ENCODE measurements around the gene E4F1. TPM values are rescaled to one million over a fixed set of nuclear protein-coding genes. Genes with fewer than 3 reads are reported as not detected.

The E4F1 gene
- total and polyA plus RNA-seq, 2 of the 13 experiments (the other 11 are each of a cell fraction or from before 2014, with no cell fraction given), result 13.8 to 19.5 TPM

DNA sequence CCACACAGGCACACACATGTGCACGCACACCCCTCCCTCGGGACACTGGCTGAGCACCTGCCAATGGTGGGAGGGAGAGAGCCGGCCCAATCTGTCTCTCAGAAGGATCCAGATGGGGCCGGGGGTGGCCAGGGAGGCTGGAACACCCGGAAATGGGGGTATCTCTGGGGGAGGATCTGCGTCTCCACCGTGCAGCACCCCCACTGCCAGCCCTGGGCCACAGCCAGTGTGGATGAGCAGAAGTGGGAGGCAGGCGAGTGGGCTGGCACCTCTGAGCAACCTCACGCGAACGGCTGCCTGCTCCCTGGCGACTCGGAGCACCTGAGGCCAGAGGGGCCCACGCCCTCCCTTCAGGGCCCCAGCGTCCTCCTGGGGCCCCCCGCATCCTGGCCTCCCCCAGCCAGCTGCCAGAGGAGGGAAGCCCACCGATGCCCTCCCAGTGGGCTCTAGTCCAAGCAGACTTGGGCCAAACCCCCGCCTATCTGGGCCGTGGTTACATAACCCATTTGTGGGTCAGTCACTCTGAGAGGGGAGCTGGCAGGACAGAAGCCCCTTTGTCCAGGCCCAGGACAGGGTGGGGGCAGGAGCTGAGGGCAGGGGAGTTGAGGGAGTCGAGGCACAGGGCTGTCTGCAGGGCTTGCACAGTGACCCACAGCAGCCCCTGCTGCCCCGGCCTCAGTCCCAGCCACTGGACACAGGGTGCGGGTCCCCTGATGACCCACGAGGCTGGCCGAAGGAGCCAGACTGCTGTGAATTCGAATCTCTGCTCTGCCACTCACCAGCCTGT is 32.5 kb upstream of the E4F1 start (continued):
- TF ChIP-seq, protein P1, sequence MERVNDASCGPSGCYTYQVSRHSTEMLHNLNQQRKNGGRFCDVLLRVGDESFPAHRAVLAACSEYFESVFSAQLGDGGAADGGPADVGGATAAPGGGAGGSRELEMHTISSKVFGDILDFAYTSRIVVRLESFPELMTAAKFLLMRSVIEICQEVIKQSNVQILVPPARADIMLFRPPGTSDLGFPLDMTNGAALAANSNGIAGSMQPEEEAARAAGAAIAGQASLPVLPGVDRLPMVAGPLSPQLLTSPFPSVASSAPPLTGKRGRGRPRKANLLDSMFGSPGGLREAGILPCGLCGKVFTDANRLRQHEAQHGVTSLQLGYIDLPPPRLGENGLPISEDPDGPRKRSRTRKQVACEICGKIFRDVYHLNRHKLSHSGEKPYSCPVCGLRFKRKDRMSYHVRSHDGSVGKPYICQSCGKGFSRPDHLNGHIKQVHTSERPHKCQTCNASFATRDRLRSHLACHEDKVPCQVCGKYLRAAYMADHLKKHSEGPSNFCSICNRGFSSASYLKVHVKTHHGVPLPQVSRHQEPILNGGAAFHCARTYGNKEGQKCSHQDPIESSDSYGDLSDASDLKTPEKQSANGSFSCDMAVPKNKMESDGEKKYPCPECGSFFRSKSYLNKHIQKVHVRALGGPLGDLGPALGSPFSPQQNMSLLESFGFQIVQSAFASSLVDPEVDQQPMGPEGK (CRISPR knock-in tag; IDR thresholded peaks at IDR 0.05), result peak; percentile 42; the same call in 1 of the 2 replicates
- TF ChIP-seq, protein P2, sequence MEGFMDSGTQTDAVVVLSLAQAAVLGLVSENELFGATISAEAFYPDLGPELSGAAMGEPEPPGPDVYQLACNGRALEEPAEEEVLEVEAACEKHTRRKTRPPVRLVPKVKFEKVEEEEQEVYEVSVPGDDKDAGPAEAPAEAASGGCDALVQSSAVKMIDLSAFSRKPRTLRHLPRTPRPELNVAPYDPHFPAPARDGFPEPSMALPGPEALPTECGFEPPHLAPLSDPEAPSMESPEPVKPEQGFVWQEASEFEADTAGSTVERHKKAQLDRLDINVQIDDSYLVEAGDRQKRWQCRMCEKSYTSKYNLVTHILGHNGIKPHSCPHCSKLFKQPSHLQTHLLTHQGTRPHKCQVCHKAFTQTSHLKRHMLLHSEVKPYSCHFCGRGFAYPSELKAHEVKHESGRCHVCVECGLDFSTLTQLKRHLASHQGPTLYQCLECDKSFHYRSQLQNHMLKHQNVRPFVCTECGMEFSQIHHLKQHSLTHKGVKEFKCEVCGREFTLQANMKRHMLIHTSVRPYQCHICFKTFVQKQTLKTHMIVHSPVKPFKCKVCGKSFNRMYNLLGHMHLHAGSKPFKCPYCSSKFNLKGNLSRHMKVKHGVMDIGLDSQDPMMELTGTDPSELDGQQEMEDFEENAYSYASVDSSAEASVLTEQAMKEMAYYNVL (CRISPR knock-in tag; IDR thresholded peaks at IDR 0.05; ENCODE audit: borderline replicate concordance), result 0 out of 2 replicates have a peak, but pooled peaks have one; percentile 19
- TF ChIP-seq ZNF547 (CRISPR knock-in tag; IDR thresholded peaks at IDR 0.05), result 0 out of 2 replicates have a peak, but pooled peaks have one; percentile 5
- peak; percentile 35 for TF ChIP-seq MED8 (CRISPR knock-in tag; IDR thresholded peaks at IDR 0.05; ENCODE audit: insufficient replicate concordance)
- TF ChIP-seq ZNF136 (CRISPR knock-in tag; IDR thresholded peaks at IDR 0.05; ENCODE audit: low read depth), result no peak
- TF ChIP-seq, protein P3, sequence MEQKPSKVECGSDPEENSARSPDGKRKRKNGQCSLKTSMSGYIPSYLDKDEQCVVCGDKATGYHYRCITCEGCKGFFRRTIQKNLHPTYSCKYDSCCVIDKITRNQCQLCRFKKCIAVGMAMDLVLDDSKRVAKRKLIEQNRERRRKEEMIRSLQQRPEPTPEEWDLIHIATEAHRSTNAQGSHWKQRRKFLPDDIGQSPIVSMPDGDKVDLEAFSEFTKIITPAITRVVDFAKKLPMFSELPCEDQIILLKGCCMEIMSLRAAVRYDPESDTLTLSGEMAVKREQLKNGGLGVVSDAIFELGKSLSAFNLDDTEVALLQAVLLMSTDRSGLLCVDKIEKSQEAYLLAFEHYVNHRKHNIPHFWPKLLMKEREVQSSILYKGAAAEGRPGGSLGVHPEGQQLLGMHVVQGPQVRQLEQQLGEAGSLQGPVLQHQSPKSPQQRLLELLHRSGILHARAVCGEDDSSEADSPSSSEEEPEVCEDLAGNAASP (CRISPR knock-in tag; IDR thresholded peaks at IDR 0.05; ENCODE audit: borderline replicate concordance), result no peak
- TF ChIP-seq ETV5 (CRISPR knock-in tag; IDR thresholded peaks at IDR 0.05; ENCODE audit: borderline replicate concordance), result no peak
- TF ChIP-seq ZNF205 (CRISPR knock-in tag; IDR thresholded peaks at IDR 0.05), result no peak
- TF ChIP-seq RFX3 (CRISPR knock-in tag; IDR thresholded peaks at IDR 0.05), result no peak
- TF ChIP-seq TAF15 (IDR thresholded peaks at IDR 0.05; ENCODE audit: low read depth, low read length, poor library complexity, severe bottlenecking), result no peak
- no peak for TF ChIP-seq LCORL (IDR thresholded peaks at IDR 0.05)
- TF ChIP-seq LCORL (CRISPR knock-in tag; IDR thresholded peaks at IDR 0.05), result 0 out of 2 replicates have a peak, but pooled peaks have one; percentile 22
- TF ChIP-seq SRF (IDR thresholded peaks at IDR 0.05; ENCODE audit: low read depth, low read length), result no peak
- no peak for TF ChIP-seq NFRKB (IDR thresholded peaks at IDR 0.05)
- TF ChIP-seq, protein P4, sequence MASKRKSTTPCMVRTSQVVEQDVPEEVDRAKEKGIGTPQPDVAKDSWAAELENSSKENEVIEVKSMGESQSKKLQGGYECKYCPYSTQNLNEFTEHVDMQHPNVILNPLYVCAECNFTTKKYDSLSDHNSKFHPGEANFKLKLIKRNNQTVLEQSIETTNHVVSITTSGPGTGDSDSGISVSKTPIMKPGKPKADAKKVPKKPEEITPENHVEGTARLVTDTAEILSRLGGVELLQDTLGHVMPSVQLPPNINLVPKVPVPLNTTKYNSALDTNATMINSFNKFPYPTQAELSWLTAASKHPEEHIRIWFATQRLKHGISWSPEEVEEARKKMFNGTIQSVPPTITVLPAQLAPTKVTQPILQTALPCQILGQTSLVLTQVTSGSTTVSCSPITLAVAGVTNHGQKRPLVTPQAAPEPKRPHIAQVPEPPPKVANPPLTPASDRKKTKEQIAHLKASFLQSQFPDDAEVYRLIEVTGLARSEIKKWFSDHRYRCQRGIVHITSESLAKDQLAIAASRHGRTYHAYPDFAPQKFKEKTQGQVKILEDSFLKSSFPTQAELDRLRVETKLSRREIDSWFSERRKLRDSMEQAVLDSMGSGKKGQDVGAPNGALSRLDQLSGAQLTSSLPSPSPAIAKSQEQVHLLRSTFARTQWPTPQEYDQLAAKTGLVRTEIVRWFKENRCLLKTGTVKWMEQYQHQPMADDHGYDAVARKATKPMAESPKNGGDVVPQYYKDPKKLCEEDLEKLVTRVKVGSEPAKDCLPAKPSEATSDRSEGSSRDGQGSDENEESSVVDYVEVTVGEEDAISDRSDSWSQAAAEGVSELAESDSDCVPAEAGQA (IDR thresholded peaks at IDR 0.05; ENCODE audit: low read depth), result no peak
- TF ChIP-seq, protein P4 (CRISPR knock-in tag; IDR thresholded peaks at IDR 0.05; ENCODE audit: borderline replicate concordance), result no peak
- no peak for TF ChIP-seq ZNF251 (CRISPR knock-in tag; IDR thresholded peaks at IDR 0.05)
- no peak; the same call in 1 of the 2 replicates for TF ChIP-seq GABPB1 (CRISPR knock-in tag; IDR thresholded peaks at IDR 0.05)
